Activated gamma-delta T cell treated with Interleukin-2 at 50 U/mL for 16 hours (primary cell): Measurements from ENCODE around the gene KCNS1.
"Not testable (repeated sequence)": the region's sequence is repeated elsewhere in the genome, so short reads cannot be mapped to it uniquely, and the experiment has no call there.

ENCODE experiments used
- DNase-seq: peaks from one replicate; pipeline ENCODE4 v3.0.0-alpha.2; 2020

Gene KCNS1

DNA sequence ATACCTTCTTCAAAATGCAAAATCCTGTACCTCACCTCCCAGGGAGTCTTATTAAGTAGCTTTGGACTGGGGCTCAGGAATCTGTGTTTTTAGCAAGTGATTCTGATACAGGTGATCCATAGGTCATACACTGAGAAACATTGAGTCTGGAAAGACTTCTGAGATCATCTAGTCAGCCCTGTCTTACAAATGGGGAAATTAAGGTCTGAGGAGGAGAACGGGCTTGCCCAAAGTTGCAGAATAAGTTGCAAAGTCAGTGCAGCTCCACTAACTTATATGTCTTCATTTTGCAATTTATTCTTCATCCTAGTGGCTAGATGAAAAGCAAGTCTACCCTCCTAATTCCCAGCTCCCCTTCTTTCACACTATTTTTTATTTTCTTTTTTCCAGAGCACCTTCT, 28.9 kb downstream of the KCNS1 start:
- DNase-seq: no peak

DNA sequence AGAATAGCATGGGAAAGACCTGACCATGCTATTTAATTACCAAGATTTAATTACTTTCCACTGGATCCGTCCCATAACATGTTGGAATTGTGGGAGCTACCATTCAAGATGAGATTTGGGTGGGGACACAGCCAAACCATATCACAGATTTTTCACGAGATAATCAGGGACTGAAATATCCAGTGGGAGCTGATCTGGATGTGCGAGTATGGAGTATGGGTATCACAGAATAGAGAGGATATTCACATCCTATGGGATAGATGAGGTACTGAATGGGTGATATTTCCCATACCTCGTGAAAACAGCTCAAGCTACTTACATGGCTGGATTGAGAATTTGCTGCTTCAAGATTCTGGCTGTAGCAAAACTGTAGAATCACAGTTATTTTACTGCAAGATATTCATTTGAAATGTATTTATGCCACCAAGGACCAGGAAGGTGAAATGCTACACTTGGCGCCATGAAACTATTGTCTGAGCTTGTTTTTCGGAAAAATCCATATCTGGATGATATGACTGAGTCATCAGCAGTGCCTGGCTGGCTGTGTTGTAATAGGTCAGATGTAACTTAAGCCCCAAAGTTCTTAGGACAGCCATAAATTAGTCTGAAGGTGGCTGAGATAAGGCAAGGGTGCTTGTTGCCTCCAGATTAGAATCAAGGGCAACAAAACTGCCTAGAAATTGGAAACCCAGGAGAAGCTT, 29.8 kb downstream of the KCNS1 start:
- no peak for DNase-seq

DNA sequence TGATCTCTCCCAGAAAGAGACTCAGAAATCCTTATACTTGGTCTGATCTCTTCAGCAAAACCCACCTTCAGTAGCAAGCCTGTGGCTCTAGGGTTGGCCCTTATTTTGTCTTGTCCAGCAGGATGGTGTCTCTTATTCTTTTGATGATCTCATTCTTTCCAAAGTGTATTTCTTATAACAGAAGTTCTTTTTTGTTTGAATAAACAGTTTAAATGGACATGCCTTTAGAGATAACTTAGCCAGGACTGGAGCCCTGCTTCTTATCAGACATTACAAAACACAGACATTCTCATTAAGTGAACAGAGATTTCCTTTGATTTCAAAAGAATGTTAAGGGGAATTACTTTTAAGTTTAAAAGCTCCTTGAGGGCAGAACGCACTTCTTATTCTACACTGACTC, 31.7 kb downstream of the KCNS1 start:
- DNase-seq: no peak

DNA sequence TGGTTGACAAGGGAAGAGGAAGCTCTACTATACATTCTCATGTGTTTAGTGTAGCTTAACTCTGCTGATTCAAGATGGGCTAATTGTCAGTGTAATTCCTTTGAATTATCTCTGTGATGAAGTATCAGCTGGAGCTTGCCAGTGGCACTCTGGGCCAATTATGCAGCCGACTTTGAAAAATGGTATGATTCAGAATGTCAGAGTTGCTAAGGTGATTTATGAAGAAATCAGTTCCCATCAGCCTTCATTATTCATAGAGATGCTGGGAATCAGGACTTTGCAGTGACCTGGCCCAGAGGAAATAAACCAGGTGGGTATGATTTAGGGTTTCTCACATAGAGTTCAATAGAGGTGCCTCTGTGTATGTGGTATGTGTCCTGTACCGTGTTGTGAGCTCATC, 33.4 kb downstream of the KCNS1 start:
- DNase-seq: no peak

DNA sequence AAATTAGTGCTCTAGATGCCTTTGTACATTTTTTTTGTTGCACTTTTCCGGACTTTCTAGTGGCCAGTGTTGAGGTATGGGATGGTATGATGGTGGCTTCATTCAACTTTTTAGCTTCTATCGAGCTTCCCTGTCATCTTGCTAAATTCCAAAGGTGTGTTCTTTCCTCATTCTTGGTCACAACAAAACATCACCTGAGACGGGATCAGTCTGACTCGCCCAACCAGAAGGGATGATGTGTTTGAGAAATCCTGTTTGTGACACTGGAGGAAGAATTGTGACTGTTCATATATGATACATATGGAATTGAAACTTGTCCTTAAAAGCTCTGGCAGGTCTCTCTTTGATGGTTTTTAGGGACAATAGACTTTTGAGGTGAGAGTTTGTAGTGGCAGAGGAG, 33.8 kb downstream of the KCNS1 start:
- no peak for DNase-seq

DNA sequence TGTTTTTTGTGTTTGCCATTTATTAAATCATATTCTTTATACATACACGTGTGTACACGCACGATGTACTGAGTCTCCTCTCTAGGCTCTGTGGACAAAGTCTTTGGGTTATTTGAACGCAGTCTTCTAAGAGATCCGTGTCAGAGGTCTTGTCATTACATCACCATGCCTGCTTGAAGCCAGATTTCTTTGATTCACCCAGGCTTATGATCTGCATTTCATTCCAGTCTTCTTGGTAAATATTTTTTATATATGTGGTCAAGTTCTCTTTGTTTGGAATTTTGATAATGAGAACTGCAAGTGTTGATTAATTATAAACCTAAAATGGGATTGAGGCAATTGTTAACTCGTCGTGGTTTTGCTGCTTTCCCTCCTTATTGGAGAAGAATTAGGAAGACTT, 34.6 kb downstream of the KCNS1 start:
- no peak for DNase-seq

DNA sequence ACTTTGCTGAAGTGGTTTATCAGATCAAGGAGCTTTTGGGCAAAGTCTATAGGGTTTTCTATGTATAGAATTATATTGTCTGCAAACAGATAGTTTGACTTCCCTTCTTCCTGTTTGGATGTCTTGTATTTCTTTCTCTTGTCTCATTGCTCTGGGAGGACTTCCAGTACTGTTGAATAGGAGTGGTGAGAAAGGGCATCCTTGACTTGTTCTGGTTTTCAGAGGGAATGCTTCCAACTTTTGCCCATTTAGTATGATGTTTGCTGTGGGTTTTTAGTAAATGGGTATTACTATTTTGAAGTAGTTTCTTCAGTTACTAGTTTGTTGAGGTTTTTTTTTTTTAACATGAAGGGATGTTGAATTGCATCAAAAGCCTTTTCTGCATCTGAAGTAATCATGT, 36.1 kb downstream of the KCNS1 start:
- no peak for DNase-seq

DNA sequence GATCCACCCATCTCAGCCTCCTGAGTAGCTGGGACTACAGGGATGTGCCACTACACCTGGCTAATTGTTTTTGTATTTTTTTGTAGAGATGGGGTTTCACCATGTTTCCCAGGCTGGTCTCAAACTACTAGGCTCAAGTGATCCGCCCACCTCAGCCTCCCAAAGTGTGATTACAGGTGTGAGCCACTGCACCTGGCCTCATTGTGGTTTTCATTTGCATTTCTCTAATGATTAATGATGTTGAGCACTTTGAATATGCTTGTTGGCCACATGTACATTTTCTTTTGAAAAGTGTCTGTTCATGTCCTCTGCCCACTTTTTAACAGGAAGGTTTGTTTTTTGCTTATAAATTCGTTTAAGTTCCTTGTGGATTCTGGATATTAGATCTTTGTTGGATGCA, 37.8 kb downstream of the KCNS1 start:
- not testable (repeated sequence) for DNase-seq

DNA sequence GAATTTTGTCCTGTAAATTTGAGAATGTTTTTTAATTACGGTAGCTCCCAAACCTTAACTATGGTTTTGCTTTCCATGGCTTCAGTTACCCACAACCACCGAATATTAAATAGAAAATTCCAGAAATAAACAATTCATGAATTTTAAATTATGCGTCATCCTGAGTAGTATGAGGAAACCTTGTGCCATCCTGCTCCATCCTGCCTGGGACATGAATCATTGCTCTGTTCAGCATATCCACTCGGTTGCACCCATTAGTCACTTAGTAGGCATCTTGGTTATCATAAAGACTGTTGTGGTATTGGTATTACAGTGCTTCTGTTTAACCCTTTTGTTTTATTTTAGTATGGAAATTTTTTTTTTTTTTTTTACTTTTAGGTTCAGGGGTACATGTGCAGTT, 39.7 kb downstream of the KCNS1 start:
- no peak for DNase-seq

DNA sequence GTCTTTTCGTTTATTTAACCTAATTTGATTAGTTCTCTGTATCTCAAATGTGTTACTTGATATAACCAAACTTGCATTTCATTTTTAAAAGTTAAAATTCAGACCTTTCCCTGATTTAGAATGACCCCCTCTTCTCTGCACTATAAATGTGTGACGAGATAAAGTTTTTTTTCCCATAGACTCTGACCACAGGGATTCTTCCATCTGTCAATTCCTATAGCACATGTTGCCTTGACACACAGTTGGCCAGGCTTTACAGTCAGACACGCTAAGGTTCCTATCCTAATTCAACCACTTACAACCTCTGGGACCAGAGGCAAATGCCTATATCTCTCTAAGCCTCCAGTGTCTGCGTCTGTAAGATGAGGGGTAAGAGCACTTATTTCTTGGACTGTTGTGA, 40.6 kb downstream of the KCNS1 start:
- no peak for DNase-seq

DNA sequence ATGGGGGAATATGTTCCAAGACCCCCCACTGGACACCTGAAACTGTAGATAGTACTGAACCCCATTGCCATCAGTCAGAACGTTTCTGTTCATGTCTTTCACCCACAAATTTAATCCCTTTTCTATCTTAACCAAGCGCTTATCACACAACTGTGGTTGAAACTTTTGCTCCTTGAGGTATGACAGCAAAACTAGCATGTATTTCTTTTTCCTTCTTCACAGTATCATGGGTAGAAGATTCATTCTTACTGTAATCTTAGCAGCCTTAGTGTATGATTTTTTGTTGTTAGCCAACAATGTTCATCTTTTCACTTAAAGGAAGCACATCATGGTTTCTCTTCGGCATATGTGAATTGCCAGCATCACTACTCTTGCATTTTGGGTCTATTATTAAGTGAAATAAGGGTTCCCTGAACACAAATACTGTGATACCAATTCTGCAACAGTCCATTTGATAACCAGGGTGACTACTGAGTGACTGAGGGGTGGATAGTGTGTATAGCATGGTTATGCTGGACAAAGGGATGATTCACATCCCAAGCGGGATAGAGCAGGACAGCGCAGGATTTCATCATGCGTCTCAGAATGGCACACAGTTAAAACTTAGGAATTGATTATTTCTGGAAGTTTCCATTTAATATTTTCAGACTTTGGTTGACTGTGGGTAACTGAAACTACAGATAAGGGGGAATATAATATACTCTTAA, 41.8 kb downstream of the KCNS1 start:
- no peak for DNase-seq

DNA sequence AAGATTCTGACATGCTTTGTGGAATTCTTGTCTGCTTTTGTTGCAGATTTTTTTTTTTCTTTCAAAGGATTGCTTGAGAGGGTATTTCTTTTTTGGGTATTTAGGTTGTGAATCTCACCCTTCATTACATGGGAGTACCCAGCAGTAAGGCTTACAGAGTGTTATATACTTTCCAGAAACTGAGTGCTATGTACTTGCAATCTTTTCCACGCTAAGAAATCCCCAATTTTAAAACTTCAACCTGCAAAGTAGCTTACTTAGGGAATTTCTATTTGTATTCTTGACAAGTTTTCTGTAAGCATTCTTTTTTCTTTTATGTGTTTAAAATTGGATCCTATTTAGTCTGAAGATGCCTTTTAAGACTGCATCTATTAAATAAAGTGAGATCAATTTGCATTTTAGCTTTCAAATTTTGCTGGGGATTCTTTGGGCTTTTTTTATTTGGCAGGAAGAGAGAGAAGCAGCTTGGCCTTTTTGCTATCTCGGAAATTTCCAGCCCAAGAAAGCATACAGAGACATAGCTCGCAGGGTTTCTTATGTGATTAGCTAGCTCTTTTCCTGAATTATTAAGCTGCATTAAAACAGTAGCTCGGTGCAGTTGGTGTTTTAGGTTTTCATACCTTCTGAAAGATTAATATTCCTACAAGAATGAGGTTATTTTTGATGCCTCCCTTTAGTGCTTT, 42.6 kb downstream of the KCNS1 start:
- no peak for DNase-seq

DNA sequence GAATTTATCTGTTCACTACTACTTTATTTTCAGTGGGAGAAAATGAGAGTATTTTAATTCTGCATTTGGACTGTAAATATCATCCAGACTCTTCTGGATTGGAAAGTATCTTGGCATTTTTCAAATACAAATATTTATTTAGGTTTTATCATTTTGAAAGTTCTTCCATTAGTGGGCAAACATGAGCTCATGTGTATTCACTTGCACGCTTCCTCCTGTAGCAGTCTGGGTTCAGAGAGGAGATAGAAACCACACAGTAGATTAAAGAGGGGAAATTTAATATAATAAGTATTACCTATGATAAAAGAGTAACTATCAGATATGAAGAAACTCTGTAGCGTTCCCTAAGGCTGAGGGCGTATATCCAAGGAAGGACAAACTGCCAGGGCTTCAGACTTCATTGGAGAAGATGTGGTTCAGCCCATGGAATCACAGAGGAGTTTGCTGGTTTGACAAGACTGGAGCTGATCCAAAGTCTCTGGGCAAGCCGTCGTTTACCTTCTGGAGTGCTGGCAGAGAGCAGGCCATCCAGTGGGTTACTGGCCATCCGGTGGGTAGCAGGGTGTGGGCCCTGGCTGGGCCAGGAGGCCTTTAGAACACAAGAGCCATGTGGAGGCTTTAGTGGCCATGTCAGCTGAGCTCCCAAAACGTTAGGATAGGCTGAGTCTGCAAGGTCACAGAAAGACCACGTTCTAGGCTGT, 44.3 kb downstream of the KCNS1 start:
- DNase-seq: no peak

DNA sequence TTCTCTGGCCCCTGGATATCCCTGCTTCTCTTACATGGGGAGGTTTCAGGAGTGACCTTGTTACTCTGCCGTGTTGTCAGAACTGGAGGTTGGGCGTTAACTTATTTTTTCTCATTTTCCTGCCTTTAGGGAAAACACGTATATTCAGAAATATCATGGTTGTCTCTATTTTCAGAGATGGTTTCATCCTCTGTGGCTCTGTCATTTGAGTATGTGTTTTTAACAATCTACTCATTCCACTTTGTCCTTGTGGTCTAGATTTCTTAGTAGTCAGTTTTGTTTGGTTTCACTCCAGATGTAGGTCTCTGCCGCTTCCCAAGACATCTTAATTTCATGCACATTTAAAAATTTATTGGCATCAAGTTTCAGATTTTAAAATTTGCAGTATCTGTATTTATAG, 45.9 kb downstream of the KCNS1 start:
- DNase-seq: no peak

DNA sequence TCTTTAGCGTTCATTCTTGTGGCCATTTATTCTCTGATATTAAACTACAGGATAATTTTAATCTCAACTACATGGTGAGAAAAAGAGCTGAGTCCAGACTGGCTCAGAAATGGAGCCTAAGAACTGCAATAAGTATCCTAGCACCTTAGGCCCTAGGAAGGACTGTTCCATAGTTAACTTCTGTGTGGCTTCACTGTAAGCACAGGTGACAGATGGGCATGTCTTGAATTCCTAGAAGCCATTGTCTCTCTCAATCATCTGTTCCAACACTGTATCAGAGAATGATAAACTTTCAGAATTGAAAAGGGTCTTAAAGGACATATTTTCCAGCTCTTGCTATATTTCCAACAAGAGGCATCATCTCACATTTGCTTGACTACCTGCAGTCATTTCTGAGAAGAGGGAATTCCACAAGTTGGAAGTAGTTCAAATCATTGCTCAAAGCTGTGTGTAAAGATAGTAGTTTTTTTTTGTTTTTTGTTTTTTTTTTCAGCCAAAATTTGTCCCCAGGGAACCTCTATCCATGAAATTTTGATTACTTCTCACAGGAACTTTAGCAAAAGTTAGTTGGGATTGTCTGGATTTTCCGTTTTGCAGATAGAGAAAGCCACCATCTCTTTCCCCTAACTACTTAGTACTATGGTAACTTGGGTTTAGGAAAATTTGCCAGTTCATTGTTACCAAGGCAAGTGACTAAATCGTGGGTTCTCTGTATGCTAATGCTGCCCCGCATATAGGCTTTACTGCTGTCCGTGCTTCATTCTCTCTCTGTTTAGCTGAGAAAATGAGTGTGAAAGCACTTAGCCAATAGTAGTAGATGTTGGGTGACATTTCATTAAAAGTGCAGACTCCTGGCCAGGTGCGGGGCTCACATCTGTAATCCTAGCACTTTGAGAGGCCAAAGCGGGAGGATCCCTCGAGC, 47.2 kb downstream of the KCNS1 start:
- no peak for DNase-seq

DNA sequence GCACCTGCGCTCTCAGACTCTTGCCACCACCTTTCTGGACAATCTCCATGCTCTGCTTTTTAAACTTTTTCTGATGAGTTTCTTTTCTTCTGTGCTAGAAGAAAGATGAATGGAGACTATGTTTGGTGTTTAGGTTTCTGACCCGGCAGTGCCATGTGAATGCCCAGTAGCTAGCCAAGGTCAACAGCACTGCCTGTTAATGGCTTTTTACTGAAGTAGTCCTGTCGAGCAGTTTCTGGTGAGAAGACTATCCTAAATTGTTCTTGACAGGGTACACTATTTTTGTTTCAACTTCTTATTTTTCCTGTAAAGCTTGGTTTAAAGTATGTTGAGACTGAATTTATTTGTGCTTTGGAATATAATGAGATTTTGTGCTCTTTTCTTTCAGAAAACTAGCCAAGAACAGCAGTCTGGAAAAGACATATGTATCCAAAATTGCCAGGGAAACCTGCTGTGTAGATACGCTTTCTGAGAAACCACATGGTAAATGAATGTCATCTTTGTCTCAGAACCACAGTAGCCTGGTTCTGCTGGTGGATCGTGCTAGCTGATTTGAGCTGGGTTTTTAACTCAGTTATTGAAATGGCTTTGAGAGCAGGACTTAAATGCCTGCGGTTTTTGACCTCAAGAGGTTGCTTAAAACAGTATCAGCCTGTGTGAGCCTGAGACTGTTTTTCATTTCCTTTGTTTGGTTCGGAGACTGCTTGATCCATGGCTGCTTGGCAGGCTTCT, 48.1 kb downstream of the KCNS1 start:
- peak; percentile 19 for DNase-seq

DNA sequence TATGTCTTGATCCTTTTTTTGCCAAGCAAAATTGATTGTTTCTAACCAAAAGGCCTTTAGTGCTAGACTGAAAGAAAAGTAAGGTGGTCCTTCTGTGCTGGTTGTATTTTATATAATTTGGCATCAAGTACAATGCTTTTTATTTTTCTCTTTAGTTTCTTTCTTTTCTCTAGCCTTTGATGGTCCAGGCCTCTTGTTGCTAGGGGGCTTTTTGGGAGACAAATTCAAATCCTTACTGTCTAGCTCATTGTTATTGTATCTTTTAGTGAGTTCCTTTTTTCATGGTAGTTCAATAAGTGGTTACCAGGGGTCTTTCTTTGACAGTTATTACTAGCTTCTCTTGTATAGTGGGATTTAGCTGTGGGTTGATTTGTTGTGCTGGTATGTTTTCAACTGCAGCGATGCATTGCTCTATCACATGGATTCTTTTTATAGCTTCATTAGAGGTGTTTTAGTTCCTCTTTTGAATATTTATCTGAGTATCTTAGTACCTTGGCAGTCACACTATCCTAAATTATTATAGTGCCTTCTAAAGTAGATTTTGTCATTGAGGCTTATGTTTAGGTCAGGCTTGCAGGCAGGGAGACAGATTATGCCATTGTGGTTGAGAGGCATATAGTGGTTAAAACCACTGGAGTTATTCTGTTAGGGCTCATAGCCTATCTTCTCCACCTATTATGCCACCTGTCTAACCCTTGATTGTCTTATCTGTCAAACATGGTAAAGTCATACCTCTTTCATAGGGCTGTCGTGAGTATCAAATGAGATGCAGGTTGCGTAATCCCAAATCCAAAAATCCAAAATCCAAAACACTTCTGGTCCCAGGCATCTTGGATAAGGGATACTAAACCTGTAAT, 49.5 kb downstream of the KCNS1 start:
- DNase-seq: no peak

DNA sequence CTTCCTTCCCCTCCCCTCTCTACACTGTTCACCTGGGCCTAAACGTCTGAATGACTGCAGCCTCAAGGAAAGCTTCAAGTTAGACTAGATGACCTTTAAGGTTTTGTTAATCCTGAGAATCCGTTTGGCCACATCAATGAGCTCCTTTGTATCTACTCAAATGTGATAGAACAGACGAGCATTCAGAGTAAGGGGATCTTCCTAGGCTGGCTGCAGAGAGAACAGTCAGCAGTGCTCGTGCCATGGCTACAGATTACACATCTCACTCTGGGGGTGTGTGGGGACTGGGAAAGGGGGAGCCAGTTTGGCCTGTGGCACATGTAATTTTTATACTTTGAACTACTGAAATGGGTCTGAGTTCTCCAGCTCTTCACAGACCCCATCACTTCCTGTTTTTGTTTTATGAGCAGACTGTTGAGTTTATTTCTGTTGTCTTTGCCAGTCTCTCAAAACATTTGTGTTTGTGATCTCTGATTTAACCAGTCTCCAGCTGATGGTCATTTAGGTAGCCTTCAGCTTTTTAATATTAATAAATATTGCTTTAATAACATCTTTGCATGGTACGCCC, 50.9 kb downstream of the KCNS1 start:
- no peak for DNase-seq

DNA sequence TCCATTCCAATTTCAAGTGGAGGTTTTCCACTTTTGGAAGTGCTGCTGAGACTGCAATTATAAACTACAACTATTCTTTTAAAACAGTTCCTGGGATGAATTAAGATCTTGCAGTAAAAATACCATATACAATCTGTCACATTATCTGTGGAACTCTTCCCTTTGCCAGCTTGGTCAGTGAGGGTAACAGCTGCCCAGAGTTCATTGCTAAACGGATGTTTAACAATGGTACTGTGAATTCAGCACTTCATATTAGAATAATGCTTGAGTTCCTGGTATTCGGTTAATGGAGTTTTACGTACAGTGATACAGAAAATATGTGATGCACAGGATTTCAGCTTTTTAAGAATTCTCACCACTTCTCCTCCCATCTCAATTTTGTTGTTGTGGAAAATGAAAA, 51.5 kb downstream of the KCNS1 start:
- no peak for DNase-seq

DNA sequence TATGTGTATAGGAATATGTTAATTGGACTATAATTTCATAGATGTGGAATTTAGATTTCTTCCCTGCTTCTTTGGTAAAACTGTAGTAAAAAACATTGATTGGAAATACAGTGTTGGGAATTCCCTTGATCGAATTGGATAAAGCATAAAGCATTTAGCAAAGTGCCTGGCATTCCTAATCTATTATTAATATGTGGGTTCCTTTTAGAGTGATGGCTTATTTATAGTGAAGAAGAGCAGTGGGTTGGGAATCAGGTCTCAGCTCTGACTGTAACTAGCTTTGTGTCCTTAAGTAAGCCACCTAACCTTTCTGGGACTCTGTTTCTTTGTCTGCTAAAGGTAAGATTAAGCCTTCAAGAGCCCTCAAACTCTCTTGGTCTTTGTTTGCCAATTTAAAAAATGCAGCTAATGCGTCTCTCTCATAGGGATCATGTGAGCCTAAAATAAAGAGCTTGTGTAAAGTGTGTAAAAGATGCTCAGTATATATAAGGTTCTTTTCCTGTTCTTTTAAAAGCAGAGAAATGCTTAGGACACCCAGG, 53.3 kb downstream of the KCNS1 start:
- DNase-seq: no peak
